Liver (tissue), 9 donors: ENCODE results near the gene LDLR. TPM values are rescaled to one million over a fixed set of nuclear protein-coding genes. Genes with fewer than 3 reads are reported as not detected.
A peak's percentile ranks its signal among the peaks of the same experiment; 100 is the strongest.

Source experiments
- DNase-seq: peaks from one replicate; pipeline ENCODE4 v3.0.0-alpha.2; 2017; ENCODE audit warnings: low spot score
- H3K27ac ChIP-seq, 2 donors: one replicate each; pipeline ENCODE4 v1.7.0; 2013; ENCODE audit warnings: inconsistent platforms in 2 of 2, low read length in 2 of 2, control low read depth in 1 of 2, low read depth in 1 of 2, mild to moderate bottlenecking in 1 of 2
- H3K27me3 ChIP-seq, 4 donors: one replicate each; pipeline versions ENCODE4 v1.6.1 to v1.7.0; 2013; ENCODE audit warnings: low read length in 3 of 4, inconsistent platforms in 1 of 4, mild to moderate bottlenecking in 1 of 4, moderate library complexity in 1 of 4; ENCODE audit not compliant: control insufficient read depth in 4 of 4, insufficient read depth in 4 of 4
- H3K36me3 ChIP-seq, 4 donors: one replicate each; pipeline versions ENCODE4 v1.6.1 to v1.7.0; 2013; ENCODE audit warnings: low read length in 3 of 4, mild to moderate bottlenecking in 3 of 4, low read depth in 1 of 4, moderate library complexity in 1 of 4; ENCODE audit not compliant: control insufficient read depth in 4 of 4, insufficient read depth in 3 of 4
- H3K4me1 ChIP-seq, 4 donors: one replicate each; pipeline versions ENCODE4 v1.6.1 to v1.7.0; 2013; ENCODE audit warnings: low read length in 3 of 4, mild to moderate bottlenecking in 3 of 4, moderate library complexity in 1 of 4; ENCODE audit not compliant: control insufficient read depth in 4 of 4, insufficient read depth in 4 of 4
- H3K4me3 ChIP-seq, 3 donors: one replicate each; pipeline versions ENCODE4 v1.6.1 to v1.7.0; 2013; ENCODE audit warnings: low read length in 3 of 3, control low read depth in 1 of 3, low read depth in 1 of 3, mild to moderate bottlenecking in 1 of 3
- H3K9ac ChIP-seq, 2 donors: one replicate each; pipeline ENCODE4 v1.7.0; 2013; ENCODE audit warnings: low read length in 2 of 2, mild to moderate bottlenecking in 2 of 2, moderate library complexity in 2 of 2, control low read depth in 1 of 2, low read depth in 1 of 2
- H3K9me3 ChIP-seq, 4 donors: one replicate each; pipeline versions ENCODE4 v1.6.1 to v1.7.0; 2013; ENCODE audit warnings: low read length in 3 of 4; ENCODE audit not compliant: control insufficient read depth in 4 of 4
- ATF3 ChIP-seq: IDR thresholded peaks from 2 replicates; pipeline ENCODE4 v1.6.1; 2016; ENCODE audit warnings: antibody characterized with exemption
- EGR1 ChIP-seq, 2 donors: IDR thresholded peaks; 2 replicates each; pipeline ENCODE4 v1.6.1; 2016 to 2018; ENCODE audit warnings: antibody characterized with exemption in 2 of 2, low read depth in 2 of 2
- FOXA1 ChIP-seq: IDR thresholded peaks from 2 replicates; pipeline ENCODE4 v1.6.1; 2016; ENCODE audit warnings: antibody characterized with exemption
- FOXA2 ChIP-seq: IDR thresholded peaks from 2 replicates; pipeline ENCODE4 v1.6.1; 2016; ENCODE audit warnings: antibody characterized with exemption
- GABPA ChIP-seq, 2 donors: IDR thresholded peaks in 1 of 2; conservative IDR thresholded peaks in 1 of 2; 2 replicates each; pipeline ENCODE4 v1.6.1; 2016; ENCODE audit warnings: antibody characterized with exemption in 2 of 2, mild to moderate bottlenecking in 1 of 2, moderate library complexity in 1 of 2
- HNF4A ChIP-seq, 2 donors: conservative IDR thresholded peaks; 2 replicates each; pipeline ENCODE4 v1.6.1; 2016; ENCODE audit warnings: antibody characterized with exemption in 2 of 2, mild to moderate bottlenecking in 2 of 2
- HNF4G ChIP-seq: IDR thresholded peaks from 2 replicates; pipeline ENCODE4 v1.6.1; 2016; ENCODE audit warnings: antibody characterized with exemption
- JUND ChIP-seq, 2 donors: IDR thresholded peaks; 2 replicates each; pipeline ENCODE4 v1.6.1; 2016; ENCODE audit warnings: antibody characterized with exemption in 2 of 2
- NR2F2 ChIP-seq: IDR thresholded peaks from 2 replicates; pipeline ENCODE4 v1.6.1; 2016; ENCODE audit warnings: antibody characterized with exemption
- RAD21 ChIP-seq, 2 donors: IDR thresholded peaks; 2 replicates each; pipeline ENCODE4 v1.6.1; 2016; ENCODE audit warnings: antibody characterized with exemption in 2 of 2, mild to moderate bottlenecking in 2 of 2
- REST ChIP-seq: IDR thresholded peaks from 2 replicates; pipeline ENCODE4 v1.6.1; 2016; ENCODE audit warnings: antibody characterized with exemption, mild to moderate bottlenecking
- RXRA ChIP-seq, 2 donors: IDR thresholded peaks; 2 replicates each; pipeline ENCODE4 v1.6.1; 2017 to 2018; ENCODE audit warnings: antibody characterized with exemption in 2 of 2, mild to moderate bottlenecking in 1 of 2
- SP1 ChIP-seq: IDR thresholded peaks from 2 replicates; pipeline ENCODE4 v1.6.1; 2018; ENCODE audit warnings: antibody characterized with exemption, mild to moderate bottlenecking
- TAF1 ChIP-seq: conservative IDR thresholded peaks from 2 replicates; pipeline ENCODE4 v1.6.1; 2016; ENCODE audit warnings: antibody characterized with exemption, mild to moderate bottlenecking
- YY1 ChIP-seq: IDR thresholded peaks from 2 replicates; pipeline ENCODE4 v1.6.1; 2016; ENCODE audit warnings: antibody characterized with exemption, mild to moderate bottlenecking
- WGBS: extraction: QIAGEN DNeasy Blood & Tissue Kit; methylation state at CpG from one replicate; pipeline ENCODE4 v1.1.7; 2013; 5-methylcytosine and 5-hydroxymethylcytosine counted together
- polyA plus RNA-seq, 2 donors: library from polyadenylated mRNA; stranded (reverse) in 1 of 2; unstranded in 1 of 2; fragments of 200-250 nt in 1 of 2; fragments of >200 nt in 1 of 2; fragmentation: Nextera tagmentation in 1 of 2; extraction: Ambion mirVana in 1 of 2; gene quantifications; one replicate each; pipeline versions ENCODE4 v1.2.1 to v1.2.3, GENCODE V29; 2013 to 2015
- total RNA-seq, 2 donors: library from RNA; depleted of rRNA; stranded (reverse); fragments of >200 nt; gene quantifications; one replicate each; pipeline ENCODE4 v1.2.3, GENCODE V29; 2014
- TF ChIP-seq, protein P1 (sequence below): fragments of 150-350 bp; IDR thresholded peaks from 2 replicates; pipeline ENCODE4 v1.5.1; 2017; ENCODE audit warnings: improper control_type of control experiment, low read depth, low read length; ENCODE audit not compliant: missing input control
- TF ChIP-seq, protein P2 (sequence below): IDR thresholded peaks from 2 replicates; pipeline ENCODE4 v1.6.1; 2016; ENCODE audit warnings: antibody characterized with exemption
- donor health status: healthy.
- donor health status: healthy.
- donor health status: healthy.
- donor health status: healthy.
- donor health status: healthy.

Gene LDLR
- total and polyA plus RNA-seq, 4 donors: 17.3 to 141 (median 63.9) TPM

DNA sequence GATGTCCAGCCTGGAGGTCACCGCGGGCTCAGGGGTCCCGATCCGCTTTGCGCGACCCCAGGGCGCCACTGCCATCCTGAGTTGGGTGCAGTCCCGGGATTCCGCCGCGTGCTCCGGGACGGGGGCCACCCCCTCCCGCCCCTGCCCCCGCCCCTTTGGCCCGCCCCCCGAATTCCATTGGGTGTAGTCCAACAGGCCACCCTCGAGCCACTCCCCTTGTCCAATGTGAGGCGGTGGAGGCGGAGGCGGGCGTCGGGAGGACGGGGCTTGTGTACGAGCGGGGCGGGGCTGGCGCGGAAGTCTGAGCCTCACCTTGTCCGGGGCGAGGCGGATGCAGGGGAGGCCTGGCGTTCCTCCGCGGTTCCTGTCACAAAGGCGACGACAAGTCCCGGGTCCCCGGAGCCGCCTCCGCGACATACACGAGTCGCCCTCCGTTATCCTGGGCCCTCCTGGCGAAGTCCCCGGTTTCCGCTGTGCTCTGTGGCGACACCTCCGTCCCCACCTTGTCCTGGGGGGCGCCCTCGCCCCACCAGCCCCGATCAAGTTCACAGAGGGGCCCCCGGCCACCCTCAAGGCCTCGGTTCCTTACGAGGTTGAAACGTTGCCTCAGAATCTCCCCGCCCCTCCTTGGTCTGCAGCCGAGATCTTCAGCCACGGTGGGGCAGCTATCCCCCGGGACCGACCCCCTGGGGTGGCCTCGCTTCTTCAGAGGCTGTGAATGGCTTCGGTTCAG, 1.2 kb downstream of the LDLR start:
- H3K4me3 ChIP-seq: peak overlapping the region; percentile 78 to 97 (median 80)
- H3K9ac ChIP-seq: peak overlapping the region; percentile 96 to 98
- peaks cover 11 to 44% (median 26%) of the 10 kb centered on the region in 4 donors for H3K4me1 ChIP-seq
- DNase-seq: peak; percentile 96
- no peaks in the 10 kb centered on the region for H3K9me3 ChIP-seq
- WGBS: under 1% methylated on average over 64 of the region's 64 CpGs
- H3K27ac ChIP-seq: peak overlapping the region; percentile 95
- H3K27me3 ChIP-seq: no peaks in the 10 kb centered on the region
- no peak for TF ChIP-seq ATF3
- peak; percentile 63 for TF ChIP-seq NR2F2
- peak; percentile 51 for TF ChIP-seq YY1
- TF ChIP-seq FOXA1: no peak
- peak; percentile 71 for TF ChIP-seq REST
- peak in 1 of 2 donors; percentile 4 for TF ChIP-seq RXRA (IDR thresholded peaks at IDR 0.05)
- TF ChIP-seq TAF1: peak; percentile 46
- TF ChIP-seq SP1: peak; percentile 65
- peak in 1 of 2 donors; percentile 63 for TF ChIP-seq EGR1 (IDR thresholded peaks at IDR 0.05; ENCODE audit: low read depth in 2 of 2)
- peaks cover 0 to 4% (median 2%) of the 10 kb centered on the region in 4 donors for H3K36me3 ChIP-seq

DNA sequence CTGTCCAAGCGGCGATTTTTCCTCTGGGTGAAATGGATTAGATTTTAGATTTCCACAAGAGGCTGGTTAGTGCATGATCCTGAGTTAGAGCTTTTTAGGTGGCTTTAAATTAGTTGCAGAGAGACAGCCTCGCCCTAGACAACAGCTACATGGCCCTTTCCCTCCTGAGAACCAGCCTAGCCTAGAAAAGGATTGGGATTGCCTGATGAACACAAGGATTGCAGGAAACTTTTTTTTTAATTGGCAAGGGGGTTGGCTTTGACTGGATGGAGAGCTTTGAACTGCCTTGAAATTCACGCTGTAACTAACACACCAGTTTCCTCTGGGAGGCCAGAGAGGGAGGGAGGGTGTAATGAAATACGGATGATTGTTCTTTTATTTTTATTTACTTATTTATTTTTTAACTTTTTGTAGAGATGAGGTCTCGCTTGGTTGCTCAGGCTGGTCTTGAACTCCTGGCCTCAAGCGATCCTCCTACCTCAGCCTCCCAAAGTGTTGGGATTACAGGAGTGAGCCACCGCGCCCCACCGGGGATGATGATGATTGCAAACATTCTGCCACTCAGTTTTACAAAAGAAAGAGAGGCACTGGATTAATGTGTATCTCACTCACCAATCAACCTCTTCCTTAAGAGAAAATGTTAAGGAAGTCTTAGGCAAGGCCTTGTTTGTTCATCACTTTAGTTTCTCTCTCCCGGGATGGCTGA, 1.9 kb downstream of the LDLR start:
- no peak for DNase-seq
- WGBS: 16% methylated on average over 11 of the region's 11 CpGs
- peaks cover 8 to 44% (median 25%) of the 10 kb centered on the region in 4 donors for H3K4me1 ChIP-seq

More for the DNA sequence above, 1.9 kb downstream of the LDLR start:
- Histone ChIP-seq H3K9me3 (no peaks in the 10 kb centered on the region), H3K36me3 (peaks cover 0 to 10% (median 5%) of the 10 kb centered on the region in 4 donors), H3K9ac (peak overlapping the region; percentile 96 to 98), H3K27me3 (no peaks in the 10 kb centered on the region), H3K4me3 (peak overlapping the region; percentile 78 to 97 (median 80)), H3K27ac (peak overlapping the region; percentile 95)
- TF ChIP-seq HNF4A (conservative IDR thresholded peaks at IDR 0.05) (no peak), NR2F2 (no peak), HNF4G (no peak), JUND (IDR thresholded peaks at IDR 0.05) (no peak), FOXA2 (no peak), ATF3 (no peak), YY1 (no peak), GABPA (IDR thresholded peaks at IDR 0.05 in 1 of 2, conservative IDR thresholded peaks at IDR 0.05 in 1 of 2) (no peak), RXRA (IDR thresholded peaks at IDR 0.05) (no peak), TAF1 (no peak), RAD21 (IDR thresholded peaks at IDR 0.05) (no peak), REST (no peak), FOXA1 (no peak), SP1 (no peak), EGR1 (IDR thresholded peaks at IDR 0.05; ENCODE audit: low read depth in 2 of 2) (no peak)
- TF ChIP-seq, protein P1, sequence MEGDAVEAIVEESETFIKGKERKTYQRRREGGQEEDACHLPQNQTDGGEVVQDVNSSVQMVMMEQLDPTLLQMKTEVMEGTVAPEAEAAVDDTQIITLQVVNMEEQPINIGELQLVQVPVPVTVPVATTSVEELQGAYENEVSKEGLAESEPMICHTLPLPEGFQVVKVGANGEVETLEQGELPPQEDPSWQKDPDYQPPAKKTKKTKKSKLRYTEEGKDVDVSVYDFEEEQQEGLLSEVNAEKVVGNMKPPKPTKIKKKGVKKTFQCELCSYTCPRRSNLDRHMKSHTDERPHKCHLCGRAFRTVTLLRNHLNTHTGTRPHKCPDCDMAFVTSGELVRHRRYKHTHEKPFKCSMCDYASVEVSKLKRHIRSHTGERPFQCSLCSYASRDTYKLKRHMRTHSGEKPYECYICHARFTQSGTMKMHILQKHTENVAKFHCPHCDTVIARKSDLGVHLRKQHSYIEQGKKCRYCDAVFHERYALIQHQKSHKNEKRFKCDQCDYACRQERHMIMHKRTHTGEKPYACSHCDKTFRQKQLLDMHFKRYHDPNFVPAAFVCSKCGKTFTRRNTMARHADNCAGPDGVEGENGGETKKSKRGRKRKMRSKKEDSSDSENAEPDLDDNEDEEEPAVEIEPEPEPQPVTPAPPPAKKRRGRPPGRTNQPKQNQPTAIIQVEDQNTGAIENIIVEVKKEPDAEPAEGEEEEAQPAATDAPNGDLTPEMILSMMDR: no peak
- TF ChIP-seq, protein P2, sequence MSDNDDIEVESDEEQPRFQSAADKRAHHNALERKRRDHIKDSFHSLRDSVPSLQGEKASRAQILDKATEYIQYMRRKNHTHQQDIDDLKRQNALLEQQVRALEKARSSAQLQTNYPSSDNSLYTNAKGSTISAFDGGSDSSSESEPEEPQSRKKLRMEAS: no peak
